GM12891 (cell line): ENCODE data around the gene U2AF1L4.

ENCODE experiments used
- PAX5 ChIP-seq: IDR thresholded peaks from 2 replicates; pipeline ENCODE4 v1.6.1; 2011; ENCODE audit warnings: low read length, moderate library complexity, mild to moderate bottlenecking; ENCODE audit not compliant: insufficient read depth, severe bottlenecking
- POLR2A ChIP-seq: IDR thresholded peaks from 2 replicates; pipeline ENCODE4 v1.6.1; 2011; ENCODE audit warnings: low read depth, low read length, control low read depth
- POLR2AphosphoS5 ChIP-seq: IDR thresholded peaks from 2 replicates; pipeline ENCODE4 v1.6.1; 2011; ENCODE audit warnings: low read depth, low read length, control low read depth
- POU2F2 ChIP-seq: IDR thresholded peaks from 2 replicates; pipeline ENCODE4 v1.6.1; 2011; ENCODE audit warnings: low read depth, mild to moderate bottlenecking, control low read depth, low read length, moderate library complexity
- SPI1 ChIP-seq: IDR thresholded peaks from 2 replicates; pipeline ENCODE4 v1.6.1; 2011; ENCODE audit warnings: low read depth, low read length, control low read depth
- TAF1 ChIP-seq: IDR thresholded peaks from 2 replicates; pipeline ENCODE4 v1.6.1; 2011; ENCODE audit warnings: low read depth, low read length, control low read depth

- TF ChIP-seq POLR2A (no peak), POLR2AphosphoS5 (no peak), TAF1 (no peak), SPI1 (no peak), POU2F2 (no peak), PAX5 (no peak)
Measured at GRCh38 chr19:35779033-35779432, 33.8 kb upstream of the U2AF1L4 start.
